OCI-LY1 (cell line): ENCODE results near the gene TOM1L2.

Experiments
- H2AFZ ChIP-seq: fragments of 200-600 bp; sonication (generic), shearing (Covaris generic); 2 replicates; pipeline ENCODE4 v1.6.0; 2014; ENCODE audit warnings: antibody characterized with exemption, mild to moderate bottlenecking, low read length
- H3F3A ChIP-seq: fragments of 200-600 bp; sonication (generic), shearing (Covaris generic); 2 replicates; pipeline ENCODE4 v1.6.0; 2014; ENCODE audit warnings: mild to moderate bottlenecking, antibody characterized with exemption, low read length, moderate library complexity; ENCODE audit not compliant: insufficient read depth
- H3K27ac ChIP-seq: fragments of 200-600 bp; sonication (generic); 2 replicates; pipeline ENCODE4 v1.5.1; 2014; ENCODE audit warnings: low read length, mixed run types, mild to moderate bottlenecking, low read depth; ENCODE audit not compliant: poor library complexity, severe bottlenecking
- H3K27me3 ChIP-seq: fragments of 200-600 bp; sonication (generic); 2 replicates; pipeline ENCODE4 v1.6.0; 2014; ENCODE audit warnings: antibody characterized with exemption, mild to moderate bottlenecking, low read length, moderate library complexity; ENCODE audit not compliant: insufficient read depth
- H3K36me3 ChIP-seq: fragments of 200-600 bp; sonication (generic); 2 replicates; pipeline ENCODE4 v1.6.1; 2014; ENCODE audit warnings: mild to moderate bottlenecking, antibody characterized with exemption, low read length, moderate library complexity, mixed read lengths; ENCODE audit not compliant: insufficient read depth
- H3K4me1 ChIP-seq: fragments of 200-600 bp; sonication (generic); 2 replicates; pipeline ENCODE4 v1.5.1; 2014; ENCODE audit warnings: mild to moderate bottlenecking, low read length, moderate library complexity; ENCODE audit not compliant: insufficient read depth, severe bottlenecking
- H3K4me2 ChIP-seq: fragments of 200-600 bp; sonication (generic), shearing (Covaris generic); 2 replicates; pipeline ENCODE4 v1.6.1; 2014; ENCODE audit warnings: low read length
- H3K4me3 ChIP-seq: fragments of 200-600 bp; sonication (generic); 2 replicates; pipeline ENCODE4 v1.5.1; 2014; ENCODE audit warnings: low read length, low read depth, mild to moderate bottlenecking, mixed read lengths; ENCODE audit not compliant: poor library complexity, severe bottlenecking
- H3K79me2 ChIP-seq: fragments of 200-600 bp; shearing (Covaris generic); 2 replicates; pipeline ENCODE4 v1.6.1; 2016; ENCODE audit warnings: mixed run types, low read length, mixed read lengths; ENCODE audit not compliant: insufficient read depth
- H3K9ac ChIP-seq: fragments of 200-600 bp; sonication (generic), shearing (Covaris generic); 2 replicates; pipeline ENCODE4 v1.6.1; 2014; ENCODE audit warnings: mild to moderate bottlenecking, low read length, mixed read lengths
- H3K9me2 ChIP-seq: fragments of 200-600 bp; sonication (generic), shearing (Covaris generic); 2 replicates; pipeline ENCODE4 v1.6.1; 2014; ENCODE audit warnings: low read depth, mild to moderate bottlenecking, low read length, mixed read lengths
- H3K9me3 ChIP-seq: fragments of 200-600 bp; shearing (Covaris generic); 2 replicates; pipeline ENCODE4 v1.6.1; 2014; ENCODE audit warnings: low read length, mixed read lengths
- H4K20me1 ChIP-seq: fragments of 200-600 bp; sonication (generic), shearing (Covaris generic); 2 replicates; pipeline ENCODE4 v1.6.0; 2016; ENCODE audit warnings: mild to moderate bottlenecking, low read length; ENCODE audit not compliant: insufficient read depth
- EZH2 ChIP-seq: fragments of 200-600 bp; sonication (generic), shearing (Covaris generic); IDR thresholded peaks from 2 replicates; pipeline ENCODE4 v1.8.0; 2017; ENCODE audit warnings: borderline replicate concordance, mixed run types, mild to moderate bottlenecking, antibody characterized with exemption, low read length, moderate library complexity, mixed read lengths
- TF ChIP-seq, protein P1 (sequence below): fragments of 200-600 bp; sonication (generic), shearing (Covaris generic); IDR thresholded peaks from 2 replicates; pipeline ENCODE4 v1.5.1; 2017; ENCODE audit warnings: mild to moderate bottlenecking, antibody characterized with exemption, low read length, moderate library complexity, mixed read lengths

Gene TOM1L2

DNA sequence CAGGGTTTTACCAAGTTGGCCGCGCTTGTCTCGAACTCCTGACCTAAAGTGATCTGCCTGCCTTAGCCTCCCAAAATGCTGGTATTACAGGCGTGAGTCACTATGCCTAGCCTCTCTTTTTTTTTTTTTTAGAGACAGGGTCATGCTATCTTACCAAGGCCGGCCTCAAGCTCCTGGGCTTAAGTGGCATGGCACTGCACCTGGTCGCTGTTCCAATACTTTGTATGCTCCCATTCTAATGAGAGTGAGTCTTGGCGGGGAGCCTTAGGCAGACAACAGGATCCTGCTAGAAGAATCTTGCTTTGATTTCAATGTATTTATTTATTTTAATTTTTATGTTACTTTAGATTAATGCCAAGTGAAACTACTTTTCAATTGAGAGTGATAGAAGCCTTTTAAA is 21.9 kb downstream of the TOM1L2 start:
- H3K36me3 ChIP-seq = no peaks in the 10 kb centered on the region
- no peak overlapping the region for H3K9ac ChIP-seq
- no peaks in the 10 kb centered on the region for H3K9me2 ChIP-seq
- H3K9me3 ChIP-seq = no peaks in the 10 kb centered on the region
- H3K4me1 ChIP-seq = no peaks in the 10 kb centered on the region
- H3K4me3 ChIP-seq = no peak overlapping the region
- no peaks in the 10 kb centered on the region for H3K27me3 ChIP-seq
- H3K4me2 ChIP-seq = no peak overlapping the region
- no peaks in the 10 kb centered on the region for H3K79me2 ChIP-seq
- no peaks in the 10 kb centered on the region for H3F3A ChIP-seq
- no peak overlapping the region for H2AFZ ChIP-seq
- H3K27ac ChIP-seq = no peak overlapping the region
- no peaks in the 10 kb centered on the region for H4K20me1 ChIP-seq
- TF ChIP-seq, protein P1, sequence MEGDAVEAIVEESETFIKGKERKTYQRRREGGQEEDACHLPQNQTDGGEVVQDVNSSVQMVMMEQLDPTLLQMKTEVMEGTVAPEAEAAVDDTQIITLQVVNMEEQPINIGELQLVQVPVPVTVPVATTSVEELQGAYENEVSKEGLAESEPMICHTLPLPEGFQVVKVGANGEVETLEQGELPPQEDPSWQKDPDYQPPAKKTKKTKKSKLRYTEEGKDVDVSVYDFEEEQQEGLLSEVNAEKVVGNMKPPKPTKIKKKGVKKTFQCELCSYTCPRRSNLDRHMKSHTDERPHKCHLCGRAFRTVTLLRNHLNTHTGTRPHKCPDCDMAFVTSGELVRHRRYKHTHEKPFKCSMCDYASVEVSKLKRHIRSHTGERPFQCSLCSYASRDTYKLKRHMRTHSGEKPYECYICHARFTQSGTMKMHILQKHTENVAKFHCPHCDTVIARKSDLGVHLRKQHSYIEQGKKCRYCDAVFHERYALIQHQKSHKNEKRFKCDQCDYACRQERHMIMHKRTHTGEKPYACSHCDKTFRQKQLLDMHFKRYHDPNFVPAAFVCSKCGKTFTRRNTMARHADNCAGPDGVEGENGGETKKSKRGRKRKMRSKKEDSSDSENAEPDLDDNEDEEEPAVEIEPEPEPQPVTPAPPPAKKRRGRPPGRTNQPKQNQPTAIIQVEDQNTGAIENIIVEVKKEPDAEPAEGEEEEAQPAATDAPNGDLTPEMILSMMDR = no peak
- no peak for TF ChIP-seq EZH2

DNA sequence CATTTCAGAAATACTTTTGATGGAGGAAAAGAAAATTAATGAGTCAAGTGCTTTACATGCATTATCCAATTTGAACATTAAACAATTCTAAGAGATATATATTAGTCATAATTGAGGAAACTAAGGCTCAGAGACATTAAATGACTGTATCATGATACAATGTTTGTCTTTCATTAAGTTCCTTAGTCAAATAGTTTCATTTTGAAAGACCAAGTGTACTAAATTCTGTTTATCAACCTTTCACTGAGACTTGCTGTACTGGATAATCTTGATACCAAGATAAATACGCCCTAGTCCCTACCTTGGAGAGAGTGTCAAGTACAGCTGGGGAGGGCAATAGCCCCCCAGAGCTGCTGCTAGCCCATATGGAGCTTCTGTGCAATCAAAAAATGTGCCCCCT is 24.2 kb downstream of the TOM1L2 start:
- no peaks in the 10 kb centered on the region for H4K20me1 ChIP-seq
- H3F3A ChIP-seq = no peaks in the 10 kb centered on the region
- H3K9me2 ChIP-seq = no peaks in the 10 kb centered on the region
- H3K36me3 ChIP-seq = no peaks in the 10 kb centered on the region
- H2AFZ ChIP-seq = no peak overlapping the region
- no peaks in the 10 kb centered on the region for H3K79me2 ChIP-seq
- no peak overlapping the region for H3K27ac ChIP-seq
- H3K9me3 ChIP-seq = no peaks in the 10 kb centered on the region
- no peak overlapping the region for H3K4me2 ChIP-seq
- H3K4me3 ChIP-seq = no peak overlapping the region
- no peak overlapping the region for H3K9ac ChIP-seq
- TF ChIP-seq EZH2 = no peak
- TF ChIP-seq, protein P1 = no peak
- no peaks in the 10 kb centered on the region for H3K27me3 ChIP-seq
- H3K4me1 ChIP-seq = no peaks in the 10 kb centered on the region

DNA sequence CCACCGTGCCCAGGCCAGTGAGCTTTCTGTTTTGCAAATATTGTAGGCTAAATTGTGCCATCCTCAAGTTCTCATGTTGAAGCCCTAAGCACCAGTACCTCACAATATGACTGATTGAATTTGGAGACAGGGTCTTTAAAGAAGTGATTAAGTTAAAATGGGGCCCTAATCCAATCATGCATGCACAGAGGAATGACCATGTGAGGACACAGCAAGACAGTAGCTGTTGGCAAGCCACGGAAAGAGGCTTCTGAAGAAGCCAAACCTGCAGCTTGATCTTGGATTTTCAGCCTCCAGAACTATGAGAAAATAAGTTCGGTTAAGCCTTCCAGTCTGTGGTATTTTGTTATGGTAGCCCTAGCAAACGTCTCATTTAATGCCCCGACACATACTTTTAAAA is 24.9 kb downstream of the TOM1L2 start:
- Histone ChIP-seq H4K20me1 (no peaks in the 10 kb centered on the region), H3K4me2 (no peak overlapping the region), H3K4me1 (no peaks in the 10 kb centered on the region), H3F3A (no peaks in the 10 kb centered on the region), H3K27me3 (no peaks in the 10 kb centered on the region), H3K79me2 (no peaks in the 10 kb centered on the region), H3K36me3 (no peaks in the 10 kb centered on the region), H3K27ac (no peak overlapping the region), H3K4me3 (no peak overlapping the region), H3K9me3 (no peaks in the 10 kb centered on the region), H2AFZ (no peak overlapping the region), H3K9ac (no peak overlapping the region), H3K9me2 (no peaks in the 10 kb centered on the region)
- no peak for TF ChIP-seq EZH2
- TF ChIP-seq, protein P1 = no peak
